ENCODE data around the gene CEP104.

DNA sequence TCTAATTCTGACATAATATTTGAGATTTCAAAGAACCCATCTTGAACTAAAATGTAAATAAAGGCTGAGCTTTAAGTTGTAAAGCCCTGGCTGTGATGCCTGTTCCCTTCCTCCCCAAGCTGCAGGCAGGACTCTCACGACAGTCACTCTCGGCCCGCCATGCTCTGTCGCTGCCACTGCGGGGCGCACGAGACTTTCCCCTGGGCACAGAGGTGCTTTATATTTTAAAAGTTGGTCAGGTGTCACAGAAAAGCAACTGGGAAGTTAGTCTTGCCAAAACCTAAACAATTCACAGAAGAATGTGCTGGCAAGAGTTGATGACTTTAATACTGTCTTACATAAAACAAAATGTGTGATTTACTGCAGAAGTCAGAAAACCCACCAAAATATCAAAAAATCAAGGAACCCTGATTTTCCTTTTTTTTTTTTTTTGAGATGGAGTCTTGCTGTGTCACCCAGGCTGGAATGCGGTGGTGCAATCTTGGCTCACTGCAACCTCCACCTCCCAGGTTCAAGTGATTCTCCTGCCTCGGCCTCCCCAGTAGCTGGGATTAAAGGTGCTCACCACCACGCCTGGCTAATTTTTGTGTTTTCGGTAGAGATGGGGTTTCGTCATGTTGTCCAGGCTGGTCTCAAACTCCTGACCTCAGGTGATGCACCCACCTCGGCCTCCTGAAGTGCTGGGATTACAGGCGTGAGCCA lies 71.4 kb downstream of the CEP104 start:
- TF ChIP-seq L3MBTL2 (conservative IDR thresholded peaks at IDR 0.05) (no peak), ARNT (IDR thresholded peaks at IDR 0.05) (no peak), NFRKB (IDR thresholded peaks at IDR 0.05) (no peak), CTBP1 (IDR thresholded peaks at IDR 0.05; ENCODE audit: borderline replicate concordance) (no peak), SP1 (IDR thresholded peaks at IDR 0.05) (no peak), HDGF (IDR thresholded peaks at IDR 0.05; ENCODE audit: borderline replicate concordance) (no peak), SUZ12 (IDR thresholded peaks at IDR 0.05) (no peak)
